Ascending aorta (tissue), 2 donors: ENCODE results near the gene ZNF593. TPM values are rescaled to one million over a fixed set of nuclear protein-coding genes. Genes with fewer than 3 reads are reported as not detected.

Experiments used
- DNase-seq, 2 donors: peaks; one replicate each; pipeline ENCODE4 v3.0.0-alpha.2; 2019; ENCODE audit warnings: low spot score in 2 of 2
- H3K27ac ChIP-seq, 2 donors: fragments of 200-600 bp; sonication (generic); one replicate each; pipeline ENCODE4 v1.5.1; 2016 to 2017; ENCODE audit warnings: mild to moderate bottlenecking in 1 of 2
- H3K27me3 ChIP-seq: fragments of 200-600 bp; sonication (generic); one replicate; pipeline ENCODE4 v1.5.1; 2017
- H3K36me3 ChIP-seq, 2 donors: fragments of 200-600 bp; sonication (generic); one replicate each; pipeline ENCODE4 v1.5.1; 2016
- H3K4me1 ChIP-seq, 2 donors: fragments of 200-600 bp; sonication (generic); one replicate each; pipeline ENCODE4 v1.5.1; 2016 to 2017; ENCODE audit warnings: mild to moderate bottlenecking in 1 of 2
- H3K4me3 ChIP-seq, 2 donors: fragments of 200-600 bp; sonication (generic); one replicate each; pipeline ENCODE4 v1.5.1; 2016 to 2017; ENCODE audit warnings: mild to moderate bottlenecking in 1 of 2
- H3K9me3 ChIP-seq, 2 donors: fragments of 200-600 bp; sonication (generic); one replicate each; pipeline ENCODE4 v1.5.1; 2016
- CTCF ChIP-seq, 3 experiments: fragments of 200-600 bp in 2 of 3; fragments of 450-650 bp in 1 of 3; sonication (generic) in 2 of 3; IDR thresholded peaks; one replicate each; pipeline ENCODE4 v1.5.1; 2016 to 2019; ENCODE audit warnings: antibody characterized with exemption in 3 of 3, mild to moderate bottlenecking in 1 of 3, moderate library complexity in 1 of 3
- intact Hi-C: fragments of 100-400 bp; cut with DNase I; formaldehyde crosslinking; loops from one replicate; pipeline ENCODE4 v1.15.1; 2023
- total RNA-seq: library from RNA; depleted of rRNA; stranded (reverse); fragments of >200 nt; gene quantifications from one replicate; pipeline ENCODE4 v1.1.0, GENCODE V29; 2016

ZNF593 gene
- total RNA-seq, 1 donor from 2014 or later = 90.0 TPM

DNA sequence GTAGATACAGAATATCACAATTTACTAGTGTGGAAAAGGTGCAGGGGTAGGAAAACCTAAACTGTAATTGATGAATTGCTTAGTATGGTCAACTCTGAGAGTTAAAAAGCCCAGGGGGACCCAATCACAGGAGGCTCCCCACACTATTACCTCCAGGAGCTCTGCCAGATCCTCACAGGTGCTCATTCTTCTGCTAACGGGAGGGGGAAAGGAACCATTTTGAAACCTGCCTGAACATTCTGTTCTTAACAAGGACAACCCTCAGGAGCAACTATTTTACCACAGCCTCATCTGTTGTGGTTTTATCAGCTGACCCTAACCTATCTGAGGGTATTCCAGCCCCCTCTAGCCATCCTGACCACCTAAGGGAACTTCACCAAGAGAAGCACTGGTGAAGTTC lies 39.0 kb upstream of the ZNF593 start:
- no peaks in the 10 kb centered on the region for H3K4me1 ChIP-seq
- H3K4me3 ChIP-seq = no peak overlapping the region
- no peaks in the 10 kb centered on the region for H3K36me3 ChIP-seq
- no peak for TF ChIP-seq CTCF (IDR thresholded peaks at IDR 0.05)
- intact Hi-C loops = no loop called here
- no peak overlapping the region for H3K27ac ChIP-seq
- no peaks in the 10 kb centered on the region for H3K9me3 ChIP-seq
- no peaks in the 10 kb centered on the region for H3K27me3 ChIP-seq
- no peak for DNase-seq

DNA sequence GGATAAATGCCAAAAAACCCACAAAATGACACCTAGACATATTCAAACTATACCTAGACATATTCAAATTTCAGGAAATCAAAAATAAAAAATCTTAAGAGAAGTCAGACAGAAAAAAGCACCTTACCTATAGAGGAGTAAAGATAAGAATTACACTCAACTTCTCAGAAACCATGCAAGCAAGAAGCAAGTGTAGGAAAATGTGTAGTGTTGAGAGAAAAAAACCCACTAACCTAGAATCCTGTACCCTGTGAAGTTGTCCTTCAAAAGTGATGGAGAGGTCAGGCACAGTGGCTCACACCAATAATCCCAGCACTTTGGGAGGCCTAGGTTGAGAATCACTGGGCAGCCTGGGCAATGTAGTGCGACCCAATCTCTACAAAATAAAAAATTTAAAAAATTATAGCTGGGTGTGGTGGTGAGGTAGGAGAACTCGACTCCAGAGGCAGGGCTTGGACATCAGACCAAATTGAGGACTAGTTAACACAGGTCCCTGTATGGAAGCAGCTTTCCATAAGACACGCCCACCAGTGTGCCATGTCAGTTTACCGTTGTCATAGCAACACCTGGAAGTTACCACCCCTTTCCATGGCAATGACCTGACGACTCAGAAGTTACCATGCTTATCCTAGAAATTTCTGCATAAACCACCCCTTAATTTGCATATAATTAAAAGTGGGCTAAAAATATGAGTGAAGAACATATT lies 37.4 kb upstream of the ZNF593 start:
- no peak overlapping the region for H3K4me3 ChIP-seq
- intact Hi-C loops = no loop called here
- TF ChIP-seq CTCF (IDR thresholded peaks at IDR 0.05) = no peak
- H3K27ac ChIP-seq = no peak overlapping the region
- no peak for DNase-seq
- no peaks in the 10 kb centered on the region for H3K27me3 ChIP-seq
- H3K4me1 ChIP-seq = no peaks in the 10 kb centered on the region
- H3K36me3 ChIP-seq = no peaks in the 10 kb centered on the region
- no peaks in the 10 kb centered on the region for H3K9me3 ChIP-seq

GRCh38 chr1:26132834-26133167 lies 36.9 kb upstream of the ZNF593 start:
- Histone ChIP-seq H3K36me3 (no peaks in the 10 kb centered on the region), H3K4me1 (no peaks in the 10 kb centered on the region), H3K27ac (no peak overlapping the region), H3K27me3 (no peaks in the 10 kb centered on the region), H3K9me3 (no peaks in the 10 kb centered on the region), H3K4me3 (no peak overlapping the region)
- no peak for DNase-seq
- intact Hi-C loops = no loop called here
- TF ChIP-seq CTCF (IDR thresholded peaks at IDR 0.05) = no peak

DNA sequence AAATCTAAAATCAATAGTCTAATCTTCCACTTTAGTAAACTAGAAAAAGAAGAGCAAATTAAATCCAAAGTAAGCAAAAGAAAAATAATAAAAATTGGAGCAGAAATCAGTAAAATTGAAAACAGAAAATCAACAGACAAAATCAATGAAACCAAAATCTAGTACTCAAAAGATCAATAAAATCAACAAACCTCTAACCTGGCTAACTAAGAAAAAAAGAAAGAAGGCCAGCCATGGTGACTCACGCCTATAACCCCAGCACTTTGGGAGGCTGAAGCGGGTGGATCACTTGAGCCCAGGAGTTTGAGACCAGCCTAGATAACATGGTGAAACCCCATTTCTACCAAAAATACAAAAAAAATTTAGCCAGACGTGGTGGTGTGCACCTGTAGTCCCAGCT lies 35.2 kb upstream of the ZNF593 start:
- no peaks in the 10 kb centered on the region for H3K9me3 ChIP-seq
- no peak overlapping the region for H3K27ac ChIP-seq
- H3K4me1 ChIP-seq = no peaks in the 10 kb centered on the region
- DNase-seq = no peak
- H3K36me3 ChIP-seq = no peaks in the 10 kb centered on the region
- intact Hi-C loops = no loop called here
- no peaks in the 10 kb centered on the region for H3K27me3 ChIP-seq
- no peak overlapping the region for H3K4me3 ChIP-seq
- TF ChIP-seq CTCF (IDR thresholded peaks at IDR 0.05) = no peak

GRCh38 chr1:26138974-26139558 lies 30.6 kb upstream of the ZNF593 start:
- H3K27me3 ChIP-seq = no peaks in the 10 kb centered on the region
- intact Hi-C loops = no loop called here
- H3K36me3 ChIP-seq = no peaks in the 10 kb centered on the region
- no peak overlapping the region for H3K4me3 ChIP-seq
- H3K4me1 ChIP-seq = no peaks in the 10 kb centered on the region
- no peaks in the 10 kb centered on the region for H3K9me3 ChIP-seq
- TF ChIP-seq CTCF (IDR thresholded peaks at IDR 0.05) = no peak
- no peak for DNase-seq
- H3K27ac ChIP-seq = no peak overlapping the region
